H1 (cell line): ENCODE results near the gene CPE. TPM values are rescaled to one million over a fixed set of nuclear protein-coding genes. Genes with fewer than 3 reads are reported as not detected.

Experiments used
- CTCF ChIA-PET: fragments of 300-600 bp; sonication (Branson Sonifier 250); formaldehyde crosslinking; loops from one replicate; lab custom pipeline; 2021; ENCODE audit not compliant: partially characterized antibody; lab: Charles Lee
- POLR2A ChIA-PET: fragments of 300-600 bp; sonication (Branson Sonifier 250); formaldehyde crosslinking; loops from one replicate; lab custom pipeline; 2021; ENCODE audit warnings: inconsistent platforms; ENCODE audit not compliant: partially characterized antibody; lab: Charles Lee
- DNase-seq, 2 experiments: peaks; one replicate each; pipeline versions ENCODE4 v3.0.0 to v3.0.0-alpha.2; 2010 to 2022; ENCODE audit warnings: low spot score in 2 of 2, low read depth in 1 of 2, mixed read lengths in 1 of 2
- FAIRE-seq: peaks from 2 replicates; lab custom pipeline; 2011; peaks lifted over from hg19 to GRCh38; lab: Jason Lieb, UNC
- H2AFZ ChIP-seq: 2 replicates; pipeline ENCODE4 v1.8.1; 2012; ENCODE audit warnings: low read length, inconsistent platforms
- H2AK5ac ChIP-seq: 2 replicates; pipeline ENCODE4 v1.6.1; 2013; ENCODE audit warnings: low read depth, low read length
- H2BK120ac ChIP-seq: replicated peaks from 2 replicates; pipeline ENCODE3; 2013; ENCODE audit warnings: low read depth, low read length, inconsistent platforms
- H2BK12ac ChIP-seq: 2 replicates; pipeline ENCODE4 v1.6.1; 2013; ENCODE audit warnings: low read depth, low read length
- H2BK15ac ChIP-seq: 2 replicates; pipeline ENCODE4 v1.6.1; 2013; ENCODE audit warnings: low read length
- H2BK20ac ChIP-seq: 2 replicates; pipeline ENCODE4 v1.6.1; 2013; ENCODE audit warnings: low read length
- H2BK5ac ChIP-seq: 2 replicates; pipeline ENCODE4 v1.6.1; 2013; ENCODE audit warnings: low read depth, low read length
- H3K14ac ChIP-seq: 2 replicates; pipeline ENCODE4 v1.6.1; 2013; ENCODE audit warnings: inconsistent platforms; ENCODE audit not compliant: insufficient read length
- H3K18ac ChIP-seq: 2 replicates; pipeline ENCODE4 v1.6.1; 2013; ENCODE audit warnings: low read length; ENCODE audit errors: extremely low read depth
- H3K23ac ChIP-seq: 2 replicates; pipeline ENCODE4 v1.6.1; 2013; ENCODE audit warnings: inconsistent platforms; ENCODE audit not compliant: insufficient read length
- H3K23me2 ChIP-seq: 2 replicates; pipeline ENCODE4 v1.6.1; 2013; ENCODE audit warnings: low read depth, low read length
- H3K27ac ChIP-seq: 2 replicates; pipeline ENCODE4 v1.6.1; 2011; ENCODE audit warnings: low read depth, low read length, inconsistent platforms
- H3K27me3 ChIP-seq, 4 experiments: replicated peaks in 1 of 4; 1 replicate in 1 of 4; 2 replicates in 3 of 4; pipeline versions ENCODE4 v1.6.1 to v1.8.1; 2011 to 2013; ENCODE audit warnings: low read length in 3 of 4, mild to moderate bottlenecking in 3 of 4, inconsistent platforms in 2 of 4, mixed read lengths in 2 of 4, moderate library complexity in 1 of 4; ENCODE audit not compliant: control insufficient read depth in 3 of 4, insufficient read depth in 3 of 4; ENCODE audit errors: extremely low read depth in 1 of 4
- H3K36me3 ChIP-seq, 4 experiments: 2 replicates each; pipeline versions ENCODE4 v1.6.1 to v1.8.1; 2011 to 2013; ENCODE audit warnings: mild to moderate bottlenecking in 4 of 4, low read length in 3 of 4, moderate library complexity in 2 of 4, control low read depth in 1 of 4, inconsistent platforms in 1 of 4; ENCODE audit not compliant: insufficient read depth in 4 of 4, control insufficient read depth in 2 of 4
- H3K4ac ChIP-seq: replicated peaks from 2 replicates; pipeline ENCODE3; 2013; ENCODE audit warnings: low read length, low read depth, mixed read lengths, inconsistent platforms; ENCODE audit not compliant: insufficient read length
- H3K4me1 ChIP-seq, 4 experiments: replicated peaks in 1 of 4; 1 replicate in 1 of 4; 2 replicates in 3 of 4; pipeline versions ENCODE4 v1.6.1 to v1.8.1; 2011 to 2013; ENCODE audit warnings: low read length in 3 of 4, inconsistent platforms in 2 of 4, mixed read lengths in 1 of 4; ENCODE audit not compliant: insufficient read depth in 4 of 4, control insufficient read depth in 3 of 4
- H3K4me2 ChIP-seq, 2 experiments: 2 replicates each; pipeline versions ENCODE4 v1.6.1 to v1.8.1; 2011 to 2013; ENCODE audit warnings: low read depth in 2 of 2, low read length in 2 of 2, control low read depth in 1 of 2, inconsistent platforms in 1 of 2, mild to moderate bottlenecking in 1 of 2; ENCODE audit not compliant: insufficient read depth in 1 of 2
- H3K4me3 ChIP-seq, 4 experiments: fragments of 200-600, 300-600 bp in 1 of 4; sonication (generic), shearing (Covaris generic), sonication (Bioruptor Twin) in 1 of 4; 2 replicates each; pipeline versions ENCODE4 v1.5.1 to v1.8.1; 2011 to 2016; ENCODE audit warnings: low read length in 4 of 4, low read depth in 3 of 4, control low read depth in 2 of 4, inconsistent platforms in 2 of 4, mild to moderate bottlenecking in 2 of 4, mixed read lengths in 1 of 4, moderate library complexity in 1 of 4; ENCODE audit not compliant: insufficient read depth in 2 of 4; ENCODE audit errors: extremely low read depth in 1 of 4
- H3K56ac ChIP-seq: replicated peaks from 2 replicates; pipeline ENCODE3; 2013; ENCODE audit warnings: low read depth, mild to moderate bottlenecking, mixed read lengths, low read length, inconsistent platforms; ENCODE audit not compliant: insufficient read length
- H3K79me1 ChIP-seq: 2 replicates; pipeline ENCODE4 v1.6.1; 2013; ENCODE audit warnings: low read depth, low read length, control low read depth
- H3K79me2 ChIP-seq, 2 experiments: 2 replicates each; pipeline versions ENCODE4 v1.6.1 to v1.8.1; 2012 to 2013; ENCODE audit warnings: low read length in 2 of 2, mild to moderate bottlenecking in 2 of 2, inconsistent platforms in 1 of 2; ENCODE audit not compliant: insufficient read depth in 2 of 2, control insufficient read depth in 1 of 2
- H3K9ac ChIP-seq, 4 experiments: replicated peaks in 1 of 4; 1 replicate in 1 of 4; 2 replicates in 3 of 4; pipeline versions ENCODE4 v1.6.1 to v1.8.1; 2011 to 2013; ENCODE audit warnings: low read depth in 3 of 4, low read length in 3 of 4, control low read depth in 2 of 4, mild to moderate bottlenecking in 2 of 4, moderate library complexity in 2 of 4, inconsistent platforms in 1 of 4; ENCODE audit errors: extremely low read depth in 1 of 4
- H3K9me3 ChIP-seq, 2 experiments: 2 replicates each; pipeline versions ENCODE4 v1.6.1 to v1.8.1; 2012 to 2013; ENCODE audit warnings: mild to moderate bottlenecking in 2 of 2, moderate library complexity in 2 of 2, control low read depth in 1 of 2, inconsistent platforms in 1 of 2, low read depth in 1 of 2, low read length in 1 of 2, mixed read lengths in 1 of 2; ENCODE audit not compliant: insufficient read depth in 2 of 2
- H4K20me1 ChIP-seq, 2 experiments: replicated peaks in 1 of 2; 2 replicates each; pipeline versions ENCODE3 to v1.8.1; 2011 to 2013; ENCODE audit warnings: inconsistent platforms in 2 of 2, low read length in 2 of 2, mild to moderate bottlenecking in 1 of 2; ENCODE audit not compliant: insufficient read depth in 2 of 2, control insufficient read depth in 1 of 2
- H4K5ac ChIP-seq: 2 replicates; pipeline ENCODE4 v1.6.1; 2013; ENCODE audit warnings: low read length, low read depth, mixed read lengths, inconsistent platforms; ENCODE audit not compliant: insufficient read length
- H4K8ac ChIP-seq: 2 replicates; pipeline ENCODE4 v1.8.0; 2013; ENCODE audit warnings: mild to moderate bottlenecking, moderate library complexity, low read length, inconsistent platforms; ENCODE audit not compliant: insufficient read depth; ENCODE audit errors: extremely low read depth
- H4K91ac ChIP-seq: replicated peaks from 2 replicates; pipeline ENCODE3; 2013; ENCODE audit warnings: low read length, mixed read lengths, inconsistent platforms; ENCODE audit not compliant: insufficient read length
- BRCA1 ChIP-seq: IDR thresholded peaks from 2 replicates; pipeline ENCODE4 v1.6.1; 2012; ENCODE audit warnings: low read depth, low read length, improper control_type of control experiment
- CTBP2 ChIP-seq: IDR thresholded peaks from 2 replicates; pipeline ENCODE4 v1.7.0; 2011; ENCODE audit warnings: borderline replicate concordance, mild to moderate bottlenecking, moderate library complexity, mixed read lengths, low read length; ENCODE audit not compliant: insufficient read depth, insufficient read length
- MAFK ChIP-seq: IDR thresholded peaks from 2 replicates; pipeline ENCODE4 v1.6.1; 2012; ENCODE audit warnings: low read depth, mild to moderate bottlenecking, improper control_type of control experiment, low read length
- RAD21 ChIP-seq, 2 experiments: IDR thresholded peaks in 1 of 2; conservative IDR thresholded peaks in 1 of 2; 2 replicates each; pipeline ENCODE4 v1.6.1; 2011; ENCODE audit warnings: low read depth in 2 of 2, low read length in 2 of 2, improper control_type of control experiment in 1 of 2, inconsistent platforms in 1 of 2, mild to moderate bottlenecking in 1 of 2, moderate library complexity in 1 of 2
- RXRA ChIP-seq: IDR thresholded peaks from 2 replicates; pipeline ENCODE4 v1.6.1; 2011; ENCODE audit warnings: low read depth, mild to moderate bottlenecking, low read length, moderate library complexity; ENCODE audit not compliant: insufficient read depth
- SP1 ChIP-seq: IDR thresholded peaks from 2 replicates; pipeline ENCODE4 v1.6.1; 2011; ENCODE audit warnings: low read depth, low read length
- SP2 ChIP-seq: IDR thresholded peaks from 2 replicates; pipeline ENCODE4 v1.6.1; 2012; ENCODE audit warnings: mild to moderate bottlenecking, low read length, inconsistent platforms
- YY1 ChIP-seq: IDR thresholded peaks from 2 replicates; pipeline ENCODE4 v1.6.1; 2011; ENCODE audit warnings: low read depth, mild to moderate bottlenecking, low read length
- WGBS, 2 experiments: shearing (Covaris generic) in 1 of 2; methylation state at CpG; one replicate each; pipeline versions ENCODE4 v1.1.6 to v1.1.7; 2013 to 2015; ENCODE audit warnings: low lambda C conversion rate in 2 of 2, mixed read lengths in 2 of 2, inconsistent platforms in 1 of 2, low coverage in 1 of 2, missing lambda C conversion rate in 1 of 2; ENCODE audit not compliant: insufficient replicate concordance in 2 of 2, insufficient coverage in 1 of 2, insufficient read length in 1 of 2; ENCODE audit errors: extremely low coverage in 1 of 2, missing lambda C conversion rate in 1 of 2; 5-methylcytosine and 5-hydroxymethylcytosine counted together
- polyA plus RNA-seq, 7 experiments: library from polyadenylated mRNA; depleted of rRNA in 3 of 7; stranded (reverse) in 5 of 7; unstranded in 2 of 7; fragments of >200 nt in 5 of 7; fragments of 200-250 nt in 2 of 7; gene quantifications; 1 replicate in 5 of 7; 2 replicates in 1 of 7; 4 replicates in 1 of 7; pipeline versions ENCODE4 v1.2.1 to v1.2.3, GENCODE V29; 2011 to 2013; ENCODE audit warnings: missing spikeins in 2 of 7, mixed read lengths in 2 of 7
- total RNA-seq: library from RNA; stranded (reverse); fragmentation: NEBNext Ultra II Directional; extraction: Animal tissue kit (Norgen Biotek cat#: 25700); gene quantifications from 2 replicates; pipeline ENCODE4 v1.2.1, GENCODE V29; 2021
- TF ChIP-seq, protein P1 (sequence below): IDR thresholded peaks from 2 replicates; pipeline ENCODE4 v1.6.1; 2012; ENCODE audit warnings: inconsistent platforms

CPE gene
- total and polyA plus RNA-seq, 2 of the 8 experiments (the other 6 are each of a cell fraction or from before 2014, with no cell fraction given) = 9.4 to 10.2 TPM

DNA sequence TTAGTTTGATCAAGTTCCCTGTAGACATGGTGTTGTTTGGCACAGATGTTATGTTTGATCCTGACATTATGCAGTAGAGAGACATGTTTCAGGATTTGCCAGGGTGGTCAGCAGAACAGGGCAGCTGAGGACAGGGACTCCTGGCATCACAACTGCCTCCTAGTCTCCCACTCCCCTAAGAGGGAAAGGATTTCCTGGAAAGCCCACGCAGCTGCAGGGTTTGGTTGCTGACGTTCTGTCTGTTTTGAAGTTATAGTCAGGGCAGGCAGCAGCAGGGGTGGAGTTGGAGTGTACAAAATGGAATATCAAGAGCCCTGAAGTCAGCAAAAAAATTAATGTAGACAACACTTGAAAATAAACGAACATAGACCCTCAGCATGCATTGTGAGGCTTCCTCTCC lies 125.4 kb downstream of the CPE start:
- Histone ChIP-seq H3K9me3 (no peaks in the 10 kb centered on the region), H3K36me3 (no peaks in the 10 kb centered on the region), H4K91ac (no peak overlapping the region), H3K18ac (no peak overlapping the region), H3K23me2 (no peaks in the 10 kb centered on the region; the same call in 1 of the 2 replicates), H3K4ac (no peak overlapping the region), H3K79me2 (no peaks in the 10 kb centered on the region), H3K23ac (no peak overlapping the region), H2BK120ac (no peak overlapping the region), H3K27ac (no peak overlapping the region), H2BK15ac (no peak overlapping the region), H4K20me1 (no peaks in the 10 kb centered on the region), H2AFZ (no peak overlapping the region), H2BK12ac (no peak overlapping the region), H2AK5ac (no peak overlapping the region), H4K8ac (no peak overlapping the region), H3K14ac (no peak overlapping the region), H3K27me3 (no peaks in the 10 kb centered on the region), H3K4me2 (no peak overlapping the region), H2BK5ac (no peak overlapping the region), H3K56ac (no peak overlapping the region), H3K79me1 (no peaks in the 10 kb centered on the region), H3K4me3 (no peak overlapping the region), H4K5ac (no peak overlapping the region), H3K4me1 (no peaks in the 10 kb centered on the region), H3K9ac (no peak overlapping the region), H2BK20ac (no peak overlapping the region)
- no peak for FAIRE-seq
- CTCF ChIA-PET = interaction anchor here (2.1 to 3.4 kb wide), 2 partner anchors 11 to 588 kb away, joined by 6 to 18 read pairs; no protein-coding TSS in a partner anchor
- no peak for DNase-seq
- 81% methylated on average over 3 of the region's 3 CpGs; no CpG with 5 or more reads in 1 of the 2 experiments for WGBS, 2 experiments
- POLR2A ChIA-PET = no interaction called here
- TF ChIP-seq RXRA (no peak), SP2 (no peak), YY1 (no peak), BRCA1 (no peak), CTBP2 (no peak), MAFK (no peak), SP1 (no peak), RAD21 (IDR thresholded peaks at IDR 0.05 in 1 of 2, conservative IDR thresholded peaks at IDR 0.05 in 1 of 2; ENCODE audit: low read depth in 2 of 2, low read length in 2 of 2) (no peak)
- TF ChIP-seq, protein P1, sequence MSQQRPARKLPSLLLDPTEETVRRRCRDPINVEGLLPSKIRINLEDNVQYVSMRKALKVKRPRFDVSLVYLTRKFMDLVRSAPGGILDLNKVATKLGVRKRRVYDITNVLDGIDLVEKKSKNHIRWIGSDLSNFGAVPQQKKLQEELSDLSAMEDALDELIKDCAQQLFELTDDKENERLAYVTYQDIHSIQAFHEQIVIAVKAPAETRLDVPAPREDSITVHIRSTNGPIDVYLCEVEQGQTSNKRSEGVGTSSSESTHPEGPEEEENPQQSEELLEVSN = no peak
